PC-3 (cell line): ENCODE data around the gene DBNDD2. TPM values are rescaled to one million over a fixed set of nuclear protein-coding genes. Genes with fewer than 3 reads are reported as not detected.
A peak's percentile ranks its signal among the peaks of the same experiment; 100 is the strongest.

Experiments
- ATAC-seq: fragments of 200-7000 bp; cut with Tn5 transposase; 2 replicates; pipeline ENCODE4 v1.9.1; 2020; ENCODE audit warnings: mild to moderate bottlenecking, moderate library complexity
- BruUV-seq: library from RNA; stranded (reverse); fragments of 400-500 nt; replicated peaks from 2 replicates; lab custom pipeline; 2021; lab: Mats Ljungman, UMichigan
- CTCF ChIA-PET: fragments of 300-600 bp; sonication (Branson Sonifier 250); formaldehyde crosslinking; loops from one replicate; lab custom pipeline; 2022; ENCODE audit warnings: antibody characterized with exemption; lab: Charles Lee
- POLR2A ChIA-PET: fragments of 300-600 bp; sonication (Branson Sonifier 250); formaldehyde crosslinking; loops from one replicate; lab custom pipeline; 2022; ENCODE audit warnings: antibody characterized with exemption; ENCODE audit not compliant: unreplicated experiment; lab: Charles Lee
- DNase-seq: peaks from one replicate; pipeline ENCODE4 v3.0.0-alpha.2; 2015
- H2AFZ ChIP-seq: fragments of 300-600 bp; sonication (generic); 2 replicates; pipeline ENCODE4 v1.6.0; 2016; ENCODE audit warnings: antibody characterized with exemption, low read length
- H3F3A ChIP-seq: fragments of 300-600 bp; sonication (generic); one replicate; pipeline ENCODE4 v1.6.0; 2017; ENCODE audit warnings: antibody characterized with exemption, low read length, control low read depth, mild to moderate bottlenecking; ENCODE audit not compliant: unreplicated experiment
- H3K27ac ChIP-seq: fragments of 300-600 bp; sonication (generic); 2 replicates; pipeline ENCODE4 v1.5.1; 2016; ENCODE audit warnings: mild to moderate bottlenecking, low read length
- H3K27me3 ChIP-seq: fragments of 300-600 bp; sonication (generic); 2 replicates; pipeline ENCODE4 v1.6.1; 2016; ENCODE audit warnings: low read length, mixed read lengths
- H3K36me3 ChIP-seq: fragments of 300-600 bp; sonication (generic); 2 replicates; pipeline ENCODE4 v1.6.1; 2016; ENCODE audit warnings: low read depth, mixed run types, low read length, mixed read lengths
- H3K4me1 ChIP-seq: fragments of 300-600 bp; sonication (generic); 2 replicates; pipeline ENCODE4 v1.5.1; 2016; ENCODE audit warnings: low read length; ENCODE audit not compliant: insufficient read depth
- H3K4me2 ChIP-seq: fragments of 300-600 bp; sonication (generic); 2 replicates; pipeline ENCODE4 v1.6.0; 2016; ENCODE audit warnings: low read length
- H3K4me3 ChIP-seq: fragments of 300-600 bp; sonication (generic); 2 replicates; pipeline ENCODE4 v1.5.1; 2016; ENCODE audit warnings: mild to moderate bottlenecking, low read length, mixed read lengths
- H3K79me2 ChIP-seq: fragments of 300-600 bp; sonication (generic); 2 replicates; pipeline ENCODE4 v1.6.1; 2017; ENCODE audit warnings: low read length, mixed read lengths
- H3K9ac ChIP-seq: fragments of 300-600 bp; sonication (generic); 2 replicates; pipeline ENCODE4 v1.6.0; 2016; ENCODE audit warnings: mild to moderate bottlenecking, low read length
- H3K9me2 ChIP-seq: fragments of 300-600 bp; sonication (generic); replicated peaks from 2 replicates; pipeline ENCODE4 v1.6.1; 2016; ENCODE audit warnings: mixed run types, low read length, mixed read lengths
- H3K9me3 ChIP-seq: fragments of 300-600 bp; sonication (generic); 2 replicates; pipeline ENCODE4 v1.6.1; 2016; ENCODE audit warnings: low read length, mixed read lengths
- H4K20me1 ChIP-seq: fragments of 300-600 bp; sonication (generic); 2 replicates; pipeline ENCODE4 v1.6.1; 2016; ENCODE audit warnings: low read length, mixed read lengths
- EZH2 ChIP-seq: fragments of 300-600 bp; sonication (generic); IDR thresholded peaks from one replicate; pipeline ENCODE4 v1.6.1; 2017; ENCODE audit warnings: antibody characterized with exemption, mild to moderate bottlenecking, low read length; ENCODE audit not compliant: unreplicated experiment
- EZH2phosphoT487 ChIP-seq: fragments of 300-600 bp; sonication (generic); IDR thresholded peaks from 2 replicates; pipeline ENCODE4 v1.6.1; 2018; ENCODE audit warnings: mild to moderate bottlenecking, antibody characterized with exemption, low read length, borderline replicate concordance
- intact Hi-C: fragments of 100-400 bp; cut with micrococcal nuclease; formaldehyde crosslinking; loops from 2 replicates; pipeline ENCODE4 v1.9.0; 2023
- total RNA-seq: library from RNA; depleted of rRNA; stranded (reverse); fragments of >200 nt; gene quantifications from 2 replicates; pipeline ENCODE4 v1.2.3, GENCODE V29; 2014
- TF ChIP-seq, protein P1 (sequence below): fragments of 300-600 bp; sonication (generic); conservative IDR thresholded peaks from 2 replicates; pipeline ENCODE4 v1.5.1; 2017; ENCODE audit warnings: antibody characterized with exemption, low read depth, mild to moderate bottlenecking, low read length

DBNDD2 gene
- total RNA-seq, 1 experiment from 2014 or later: 8.5 TPM

GRCh38 chr20:45440891-45441685 is 33.0 kb downstream of the DBNDD2 start:
- no peak for ATAC-seq
- no peak for TF ChIP-seq EZH2phosphoT487
- TF ChIP-seq, protein P1, sequence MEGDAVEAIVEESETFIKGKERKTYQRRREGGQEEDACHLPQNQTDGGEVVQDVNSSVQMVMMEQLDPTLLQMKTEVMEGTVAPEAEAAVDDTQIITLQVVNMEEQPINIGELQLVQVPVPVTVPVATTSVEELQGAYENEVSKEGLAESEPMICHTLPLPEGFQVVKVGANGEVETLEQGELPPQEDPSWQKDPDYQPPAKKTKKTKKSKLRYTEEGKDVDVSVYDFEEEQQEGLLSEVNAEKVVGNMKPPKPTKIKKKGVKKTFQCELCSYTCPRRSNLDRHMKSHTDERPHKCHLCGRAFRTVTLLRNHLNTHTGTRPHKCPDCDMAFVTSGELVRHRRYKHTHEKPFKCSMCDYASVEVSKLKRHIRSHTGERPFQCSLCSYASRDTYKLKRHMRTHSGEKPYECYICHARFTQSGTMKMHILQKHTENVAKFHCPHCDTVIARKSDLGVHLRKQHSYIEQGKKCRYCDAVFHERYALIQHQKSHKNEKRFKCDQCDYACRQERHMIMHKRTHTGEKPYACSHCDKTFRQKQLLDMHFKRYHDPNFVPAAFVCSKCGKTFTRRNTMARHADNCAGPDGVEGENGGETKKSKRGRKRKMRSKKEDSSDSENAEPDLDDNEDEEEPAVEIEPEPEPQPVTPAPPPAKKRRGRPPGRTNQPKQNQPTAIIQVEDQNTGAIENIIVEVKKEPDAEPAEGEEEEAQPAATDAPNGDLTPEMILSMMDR: no peak
- no peak for TF ChIP-seq EZH2
- ChIA-PET POLR2A (no interaction called here), CTCF (no interaction called here)
- peaks cover 22% of the 10 kb centered on the region for H3K4me1 ChIP-seq
- H2AFZ ChIP-seq: no peak overlapping the region
- H3K9me3 ChIP-seq: no peaks in the 10 kb centered on the region
- no peaks in the 10 kb centered on the region for H3K9me2 ChIP-seq
- no TSS peak for BruUV-seq
- H3K79me2 ChIP-seq: no peaks in the 10 kb centered on the region
- no peak overlapping the region for H3K4me2 ChIP-seq
- no peak overlapping the region for H3K27ac ChIP-seq
- no peak overlapping the region for H3K4me3 ChIP-seq
- H3K36me3 ChIP-seq: no peaks in the 10 kb centered on the region
- intact Hi-C loops: no loop called here
- H3K9ac ChIP-seq: no peak overlapping the region
- no peaks in the 10 kb centered on the region for H3F3A ChIP-seq
- H4K20me1 ChIP-seq: no peaks in the 10 kb centered on the region
- DNase-seq: no peak
- no peaks in the 10 kb centered on the region for H3K27me3 ChIP-seq

- Histone ChIP-seq H3K9me2 (no peaks in the 10 kb centered on the region), H3K79me2 (no peaks in the 10 kb centered on the region), H3K9me3 (no peaks in the 10 kb centered on the region), H3K27ac (no peak overlapping the region), H4K20me1 (no peaks in the 10 kb centered on the region), H2AFZ (no peak overlapping the region), H3K27me3 (no peaks in the 10 kb centered on the region), H3K4me1 (peaks cover 18% of the 10 kb centered on the region), H3F3A (no peaks in the 10 kb centered on the region), H3K4me2 (no peak overlapping the region), H3K4me3 (no peak overlapping the region), H3K9ac (no peak overlapping the region), H3K36me3 (no peaks in the 10 kb centered on the region)
- DNase-seq (no peak), ATAC-seq (no peak)
- ChIA-PET CTCF (no interaction called here), POLR2A (no interaction called here)
- intact Hi-C loops: no loop called here
- TF ChIP-seq EZH2: no peak
- TF ChIP-seq, protein P1: no peak
- no TSS peak for BruUV-seq
These were observed 33.7 kb downstream of the DBNDD2 start for GRCh38 chr20:45441746-45442145.

DNA sequence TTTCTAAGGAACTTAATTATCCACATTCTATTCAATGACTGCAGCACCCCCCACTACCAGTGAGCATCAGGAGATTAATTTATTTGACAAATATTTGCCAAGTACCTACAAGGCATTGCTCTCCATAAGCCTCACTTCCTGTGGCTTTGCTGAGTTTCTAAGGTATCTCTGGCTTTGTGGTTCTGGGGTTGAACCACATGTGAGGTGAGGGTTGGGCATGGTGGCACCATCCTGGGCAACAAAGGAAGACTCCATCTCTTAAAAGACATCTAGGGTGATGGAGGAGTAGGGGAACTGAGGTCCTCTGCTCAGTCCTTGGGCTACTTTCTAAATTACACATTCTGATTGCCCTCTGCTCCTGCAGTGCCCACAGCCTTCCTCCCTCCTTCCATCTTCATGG is 36.0 kb downstream of the DBNDD2 start:
- no peak for TF ChIP-seq EZH2
- TF ChIP-seq, protein P1: no peak
- no peak for TF ChIP-seq EZH2phosphoT487
- ATAC-seq (0 out of 2 replicates have a peak, but pooled peaks have one; percentile 23), DNase-seq (peak; percentile 34)
- Histone ChIP-seq H3K4me3 (no peak overlapping the region), H2AFZ (no peak overlapping the region), H4K20me1 (no peaks in the 10 kb centered on the region), H3K36me3 (no peaks in the 10 kb centered on the region), H3K9ac (no peak overlapping the region), H3F3A (no peaks in the 10 kb centered on the region), H3K79me2 (no peaks in the 10 kb centered on the region), H3K9me2 (no peaks in the 10 kb centered on the region), H3K9me3 (no peaks in the 10 kb centered on the region), H3K27me3 (no peaks in the 10 kb centered on the region), H3K4me2 (no peak overlapping the region), H3K27ac (no peak overlapping the region), H3K4me1 (peaks cover 25% of the 10 kb centered on the region)
- CTCF ChIA-PET: no interaction called here
- intact Hi-C loops: no loop called here
- BruUV-seq: no TSS peak
- POLR2A ChIA-PET: no interaction called here
